Tibial artery (tissue), 4 donors: Measurements from ENCODE around the gene FARP1.

ENCODE experiments used
- DNase-seq, 2 donors: peaks; one replicate each; pipeline ENCODE4 v3.0.0-alpha.2; 2019
- H3K27ac ChIP-seq, 2 donors: fragments of 200-600 bp; sonication (generic) in 1 of 2; 1 replicate in 1 of 2; 2 replicates in 1 of 2; pipeline ENCODE4 v1.5.1; 2018 to 2019; ENCODE audit warnings: mild to moderate bottlenecking in 1 of 2
- H3K27me3 ChIP-seq, 2 donors: fragments of 200-600 bp; sonication (generic) in 1 of 2; one replicate each; pipeline versions ENCODE4 v1.5.1 to v1.6.0; 2016 to 2019
- H3K36me3 ChIP-seq, 3 donors: fragments of 200-600 bp; sonication (generic) in 2 of 3; one replicate each; pipeline ENCODE4 v1.5.1; 2016 to 2019; ENCODE audit warnings: mild to moderate bottlenecking in 2 of 3
- H3K4me1 ChIP-seq, 4 donors: fragments of 200-600 bp; sonication (generic) in 2 of 4; 1 replicate in 3 of 4; 2 replicates in 1 of 4; pipeline ENCODE4 v1.5.1; 2016 to 2019
- H3K4me3 ChIP-seq, 2 donors: fragments of 200-600 bp; sonication (generic) in 1 of 2; 1 replicate in 1 of 2; 2 replicates in 1 of 2; pipeline ENCODE4 v1.5.1; 2018 to 2019; ENCODE audit warnings: mild to moderate bottlenecking in 2 of 2
- H3K9me3 ChIP-seq, 3 donors: fragments of 200-600 bp; sonication (generic) in 1 of 3; one replicate each; pipeline ENCODE4 v1.5.1; 2016 to 2019
- intact Hi-C: fragments of 100-400 bp; cut with DNase I; formaldehyde crosslinking; loops from one replicate; pipeline ENCODE4 v1.15.0; 2023; ENCODE audit warnings: low total_unique reads
- TF ChIP-seq, protein P1 (sequence below), 2 experiments: fragments of 200-600 bp in 1 of 2; fragments of 450-650 bp in 1 of 2; IDR thresholded peaks; one replicate each; pipeline ENCODE4 v1.5.1; 2017 to 2019; ENCODE audit warnings: antibody characterized with exemption in 2 of 2, mild to moderate bottlenecking in 1 of 2, moderate library complexity in 1 of 2

FARP1 gene

DNA sequence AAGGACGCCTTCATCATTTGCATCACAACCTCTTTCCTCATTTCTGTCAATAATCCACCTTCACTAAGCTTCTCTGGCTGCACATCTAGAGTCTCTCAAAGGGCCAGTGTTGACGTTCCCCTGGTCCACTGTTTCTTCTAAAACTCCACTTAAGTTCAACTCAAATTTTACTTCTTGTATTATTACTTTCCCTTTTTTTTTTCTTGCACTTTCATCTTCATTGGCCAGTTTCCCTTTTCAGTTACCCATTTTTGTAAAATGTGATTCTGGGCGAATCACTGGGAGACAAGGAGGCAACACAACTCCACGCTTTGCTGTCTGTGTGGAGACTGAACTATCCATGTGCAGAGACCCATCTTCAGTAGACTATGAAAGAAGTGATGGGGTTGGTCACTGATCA, 162.8 kb downstream of the FARP1 start:
- no peaks in the 10 kb centered on the region for H3K36me3 ChIP-seq
- H3K27me3 ChIP-seq, result no peaks in the 10 kb centered on the region
- H3K27ac ChIP-seq, result no peak overlapping the region
- TF ChIP-seq, protein P1, sequence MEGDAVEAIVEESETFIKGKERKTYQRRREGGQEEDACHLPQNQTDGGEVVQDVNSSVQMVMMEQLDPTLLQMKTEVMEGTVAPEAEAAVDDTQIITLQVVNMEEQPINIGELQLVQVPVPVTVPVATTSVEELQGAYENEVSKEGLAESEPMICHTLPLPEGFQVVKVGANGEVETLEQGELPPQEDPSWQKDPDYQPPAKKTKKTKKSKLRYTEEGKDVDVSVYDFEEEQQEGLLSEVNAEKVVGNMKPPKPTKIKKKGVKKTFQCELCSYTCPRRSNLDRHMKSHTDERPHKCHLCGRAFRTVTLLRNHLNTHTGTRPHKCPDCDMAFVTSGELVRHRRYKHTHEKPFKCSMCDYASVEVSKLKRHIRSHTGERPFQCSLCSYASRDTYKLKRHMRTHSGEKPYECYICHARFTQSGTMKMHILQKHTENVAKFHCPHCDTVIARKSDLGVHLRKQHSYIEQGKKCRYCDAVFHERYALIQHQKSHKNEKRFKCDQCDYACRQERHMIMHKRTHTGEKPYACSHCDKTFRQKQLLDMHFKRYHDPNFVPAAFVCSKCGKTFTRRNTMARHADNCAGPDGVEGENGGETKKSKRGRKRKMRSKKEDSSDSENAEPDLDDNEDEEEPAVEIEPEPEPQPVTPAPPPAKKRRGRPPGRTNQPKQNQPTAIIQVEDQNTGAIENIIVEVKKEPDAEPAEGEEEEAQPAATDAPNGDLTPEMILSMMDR (IDR thresholded peaks at IDR 0.05), result no peak
- no peak overlapping the region for H3K4me3 ChIP-seq
- intact Hi-C loops, result no loop called here
- DNase-seq, result no peak
- H3K9me3 ChIP-seq, result no peaks in the 10 kb centered on the region
- H3K4me1 ChIP-seq, result peaks cover 0 to 29% (median 10%) of the 10 kb centered on the region in 4 donors

DNA sequence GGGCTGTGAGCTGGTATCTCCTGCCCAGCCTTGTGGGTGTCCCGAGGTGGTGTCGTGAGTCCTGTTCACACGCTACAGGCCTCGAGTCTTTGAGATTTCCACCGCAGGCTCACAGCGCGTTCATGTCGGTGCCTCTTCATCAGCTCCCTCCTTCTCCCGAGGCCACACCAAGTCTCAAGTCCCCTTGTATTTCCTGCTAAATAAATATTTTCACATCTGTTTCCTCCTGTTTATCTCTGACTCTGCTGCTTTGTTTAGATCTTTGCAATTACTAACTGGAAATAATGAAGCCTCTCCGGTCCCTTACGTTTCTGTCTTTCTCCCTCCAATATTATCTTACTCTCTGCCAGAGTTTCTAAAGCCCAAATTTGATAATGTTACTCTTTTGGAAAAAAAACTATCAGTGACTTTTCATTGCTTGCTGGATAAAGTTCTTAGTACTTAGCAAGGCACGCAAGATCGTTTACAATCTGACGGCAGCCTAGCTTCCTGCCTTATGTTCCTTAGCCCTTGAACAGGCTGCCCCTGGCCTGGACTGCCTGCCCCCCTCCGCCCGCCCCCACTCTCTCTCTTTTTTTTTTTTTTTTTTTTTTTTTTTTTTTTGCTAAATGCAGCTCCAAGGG, 164.7 kb downstream of the FARP1 start:
- Histone ChIP-seq H3K36me3 (no peaks in the 10 kb centered on the region), H3K9me3 (no peaks in the 10 kb centered on the region), H3K4me1 (peaks cover 0 to 12% (median 0%) of the 10 kb centered on the region in 4 donors), H3K27me3 (no peaks in the 10 kb centered on the region), H3K4me3 (no peak overlapping the region), H3K27ac (no peak overlapping the region)
- intact Hi-C loops, result no loop called here
- TF ChIP-seq, protein P1 (IDR thresholded peaks at IDR 0.05), result no peak
- DNase-seq, result no peak

DNA sequence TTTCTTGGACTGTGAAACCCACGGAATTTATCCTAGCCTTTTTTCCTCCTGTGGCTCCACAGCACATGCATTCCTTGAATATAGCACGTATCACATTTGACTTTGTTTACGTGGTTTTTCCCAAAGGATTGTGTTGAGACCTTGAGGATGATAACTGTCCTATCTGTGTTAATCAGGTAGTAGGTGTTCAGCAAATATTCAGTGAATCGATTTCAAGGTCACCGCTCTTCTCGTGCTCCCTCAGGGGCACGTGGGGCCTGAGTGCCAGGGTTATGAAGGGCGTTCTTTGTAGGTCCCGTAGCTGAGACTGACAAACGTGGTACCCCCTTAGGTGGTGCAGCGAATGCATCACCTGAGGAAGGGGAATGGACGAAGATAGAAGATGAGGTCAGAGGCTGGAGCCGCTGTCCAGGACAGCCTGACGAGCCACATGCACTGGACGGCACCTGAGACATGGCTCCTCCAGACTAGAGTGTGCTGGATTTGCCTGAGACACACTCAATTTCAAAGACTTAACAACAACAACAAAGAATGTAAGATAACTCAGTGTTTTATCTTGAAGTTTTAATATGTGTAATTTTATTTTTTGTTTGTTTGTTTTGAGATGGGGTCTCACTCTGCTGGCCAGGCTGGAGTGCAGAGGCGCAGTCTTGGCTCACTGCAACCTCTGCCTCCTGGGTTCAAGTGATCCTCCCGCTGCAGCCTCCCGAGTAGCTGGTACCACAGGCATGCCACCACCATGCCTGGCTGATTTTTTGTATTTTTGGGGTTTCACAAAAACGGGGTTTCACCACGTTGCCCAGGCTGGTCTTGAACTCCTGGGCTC, 165.4 kb downstream of the FARP1 start:
- Histone ChIP-seq H3K36me3 (no peaks in the 10 kb centered on the region), H3K4me1 (peaks cover 0 to 12% (median 0%) of the 10 kb centered on the region in 4 donors), H3K27me3 (no peaks in the 10 kb centered on the region), H3K27ac (no peak overlapping the region), H3K4me3 (no peak overlapping the region), H3K9me3 (no peaks in the 10 kb centered on the region)
- intact Hi-C loops, result no loop called here
- no peak for DNase-seq
- TF ChIP-seq, protein P1 (IDR thresholded peaks at IDR 0.05), result no peak

DNA sequence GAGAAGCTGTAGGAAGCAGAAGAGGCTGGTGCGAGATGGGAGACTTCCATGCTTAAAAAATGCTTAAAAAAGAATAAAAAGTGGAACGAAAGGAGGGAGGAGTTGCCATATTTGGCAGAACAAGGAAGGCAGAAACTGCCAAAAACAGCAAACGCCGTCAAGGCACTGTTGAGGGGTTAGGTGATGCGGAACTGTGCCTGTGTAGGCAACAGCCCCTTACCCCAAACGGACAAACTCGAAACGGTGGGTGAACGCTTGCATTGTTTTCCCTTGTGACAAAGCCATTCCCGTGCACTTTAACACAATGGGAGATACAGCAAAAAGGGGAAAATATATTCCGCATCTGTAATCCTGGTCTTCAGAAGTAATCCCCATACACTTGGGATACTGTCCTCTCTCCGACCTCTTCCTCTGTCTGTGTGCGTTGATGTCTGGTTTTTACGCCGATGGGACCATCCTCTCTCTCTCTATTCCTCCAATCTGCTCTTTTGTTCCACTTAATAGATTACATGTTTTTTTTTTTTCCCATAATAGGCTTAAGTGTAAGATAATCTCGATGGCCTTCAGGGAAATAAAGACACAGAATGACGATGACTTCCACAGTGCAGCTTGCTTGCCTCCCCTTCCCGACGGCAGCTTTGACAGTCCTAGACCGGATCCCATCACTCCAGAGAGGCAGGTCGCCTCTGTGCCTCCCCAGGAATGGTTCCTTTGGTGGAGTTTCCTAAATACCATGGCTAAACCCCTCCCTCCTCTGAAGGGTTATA, 166.9 kb downstream of the FARP1 start:
- no peaks in the 10 kb centered on the region for H3K27me3 ChIP-seq
- H3K4me3 ChIP-seq, result no peak overlapping the region
- intact Hi-C loops, result no loop called here
- no peaks in the 10 kb centered on the region for H3K36me3 ChIP-seq
- no peaks in the 10 kb centered on the region for H3K9me3 ChIP-seq
- H3K4me1 ChIP-seq, result peaks cover 0 to 12% (median 0%) of the 10 kb centered on the region in 4 donors
- DNase-seq, result no peak
- no peak overlapping the region for H3K27ac ChIP-seq
- TF ChIP-seq, protein P1 (IDR thresholded peaks at IDR 0.05), result no peak

DNA sequence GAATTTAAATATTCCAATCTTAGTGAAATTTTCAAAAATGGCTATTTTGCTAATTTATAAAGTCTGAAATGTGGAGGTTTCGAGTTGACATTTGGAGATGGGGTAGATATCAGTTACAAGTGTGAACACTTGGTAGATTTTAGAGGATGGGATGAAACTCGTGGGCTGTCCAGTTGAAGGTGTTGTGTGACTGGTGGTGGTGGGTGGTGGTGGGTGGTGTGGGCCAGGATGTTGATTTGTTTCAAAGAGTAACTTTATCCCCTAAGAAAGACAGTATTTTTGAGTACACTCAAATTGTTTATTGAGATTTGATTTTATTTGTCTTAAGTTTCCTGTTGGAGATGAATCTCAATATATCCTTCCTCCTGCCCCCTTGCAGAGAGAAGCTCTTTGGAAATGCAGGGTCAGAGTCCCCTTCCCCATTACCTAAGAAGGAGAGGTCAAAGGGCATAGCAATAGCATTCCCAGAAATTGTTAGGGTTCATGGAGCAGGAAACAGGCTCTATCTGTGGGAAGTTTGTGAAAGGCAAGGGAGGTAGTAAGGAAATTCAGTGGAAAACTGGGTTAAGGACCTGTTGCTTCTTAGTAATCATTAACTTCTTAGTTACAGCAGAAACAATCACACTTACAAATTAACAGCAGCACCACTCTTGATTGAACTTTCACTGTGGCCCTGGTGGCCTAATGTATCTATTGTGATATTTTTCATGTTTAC, 167.7 kb downstream of the FARP1 start:
- H3K27me3 ChIP-seq, result no peaks in the 10 kb centered on the region
- no peaks in the 10 kb centered on the region for H3K9me3 ChIP-seq
- no peak overlapping the region for H3K4me3 ChIP-seq
- TF ChIP-seq, protein P1 (IDR thresholded peaks at IDR 0.05), result no peak
- DNase-seq, result no peak
- peaks cover 0 to 12% (median 0%) of the 10 kb centered on the region in 4 donors for H3K4me1 ChIP-seq
- intact Hi-C loops, result no loop called here
- H3K27ac ChIP-seq, result no peak overlapping the region
- no peaks in the 10 kb centered on the region for H3K36me3 ChIP-seq
